Keratinocyte (primary cell): ENCODE measurements around the gene PRPF4. TPM values are rescaled to one million over a fixed set of nuclear protein-coding genes. Genes with fewer than 3 reads are reported as not detected.

Experiments used
- DNase-seq: peaks from one replicate; pipeline ENCODE4 v3.0.0-alpha.2; 2011; ENCODE audit warnings: low read depth, missing footprints, low spot score
- FAIRE-seq: peaks from 2 replicates; lab custom pipeline; 2011; peaks lifted over from hg19 to GRCh38; lab: Jason Lieb, UNC
- H2AFZ ChIP-seq: 2 replicates; pipeline ENCODE4 v1.6.0; 2012; ENCODE audit warnings: low read length, control low read depth, inconsistent platforms; ENCODE audit not compliant: control insufficient read depth
- H3K27ac ChIP-seq: 2 replicates; pipeline ENCODE4 v1.5.1; 2011; ENCODE audit warnings: low read length; ENCODE audit not compliant: control insufficient read depth, insufficient read depth
- H3K27me3 ChIP-seq: 3 replicates; pipeline ENCODE4 v1.6.0; 2011; ENCODE audit warnings: low read length; ENCODE audit not compliant: control insufficient read depth, insufficient read depth; ENCODE audit errors: extremely low read depth
- H3K36me3 ChIP-seq, 2 experiments: 2 replicates in 1 of 2; 3 replicates in 1 of 2; pipeline ENCODE4 v1.5.1; 2011; ENCODE audit warnings: low read length in 2 of 2, mild to moderate bottlenecking in 1 of 2; ENCODE audit not compliant: control insufficient read depth in 2 of 2, insufficient read depth in 2 of 2; ENCODE audit errors: extremely low read depth in 1 of 2
- H3K4me1 ChIP-seq: 3 replicates; pipeline ENCODE4 v1.5.1; 2011; ENCODE audit warnings: low read length; ENCODE audit not compliant: control insufficient read depth, insufficient read depth; ENCODE audit errors: extremely low read depth
- H3K4me2 ChIP-seq: 3 replicates; pipeline ENCODE4 v1.6.0; 2011; ENCODE audit warnings: low read depth, low read length; ENCODE audit not compliant: control insufficient read depth, insufficient read depth; ENCODE audit errors: extremely low read depth
- H3K4me3 ChIP-seq, 3 experiments: fragments of 200-600 bp in 1 of 3; sonication (generic) in 1 of 3; 2 replicates in 2 of 3; 3 replicates in 1 of 3; pipeline ENCODE4 v1.5.1; 2011 to 2016; ENCODE audit warnings: low read length in 3 of 3, mild to moderate bottlenecking in 3 of 3, control low read depth in 2 of 3, inconsistent platforms in 1 of 3, low read depth in 1 of 3, mixed read lengths in 1 of 3, mixed run types in 1 of 3, moderate library complexity in 1 of 3; ENCODE audit not compliant: control insufficient read depth in 2 of 3, insufficient read depth in 2 of 3; ENCODE audit errors: extremely low read depth in 1 of 3
- H3K79me2 ChIP-seq: 2 replicates; pipeline ENCODE4 v1.6.0; 2012; ENCODE audit warnings: low read length; ENCODE audit not compliant: control insufficient read depth, insufficient read depth
- H3K9ac ChIP-seq: 3 replicates; pipeline ENCODE4 v1.6.0; 2011; ENCODE audit warnings: low read length; ENCODE audit not compliant: control insufficient read depth, insufficient read depth; ENCODE audit errors: extremely low read depth
- H3K9me1 ChIP-seq: 3 replicates; pipeline ENCODE4 v1.6.0; 2011; ENCODE audit warnings: low read length; ENCODE audit not compliant: control insufficient read depth, insufficient read depth; ENCODE audit errors: extremely low read depth
- H3K9me3 ChIP-seq: 2 replicates; pipeline ENCODE4 v1.5.1; 2012; ENCODE audit warnings: low read depth, low read length; ENCODE audit not compliant: control insufficient read depth
- H4K20me1 ChIP-seq: 3 replicates; pipeline ENCODE4 v1.6.0; 2011; ENCODE audit warnings: low read length; ENCODE audit not compliant: control insufficient read depth, insufficient read depth; ENCODE audit errors: extremely low read depth
- EZH2 ChIP-seq: IDR thresholded peaks from one replicate; pipeline ENCODE4 v1.6.1; 2012; ENCODE audit warnings: inconsistent platforms, mild to moderate bottlenecking, low read length, moderate library complexity
- dilution Hi-C: fragments of 300-500 bp; cut with MboI; formaldehyde crosslinking; loops from one replicate; pipeline ENCODE4 v1.7.0; 2020; ENCODE audit warnings: low sequenced_read_pairs; ENCODE audit not compliant: extremely low pct_ligation_motif_present
- polyA minus RNA-seq, 3 experiments: library from RNA; depleted of rRNA, polyadenylated mRNA; stranded (reverse); fragments of >200 nt; gene quantifications; 1 replicate in 1 of 3; 2 replicates in 1 of 3; 3 replicates in 1 of 3; pipeline ENCODE4 v1.2.3, GENCODE V29; 2011
- polyA plus RNA-seq, 5 experiments: library from polyadenylated mRNA; depleted of rRNA in 3 of 5; stranded (reverse) in 3 of 5; stranded (forward) in 1 of 5; unstranded in 1 of 5; fragments of >200 nt; gene quantifications; 1 replicate in 1 of 5; 2 replicates in 3 of 5; 3 replicates in 1 of 5; pipeline versions ENCODE4 v1.2.1 to v1.2.3, GENCODE V29; 2011 to 2012; ENCODE audit warnings: missing spikeins in 2 of 5, low read depth in 1 of 5, low replicate concordance in 1 of 5
- TF ChIP-seq, protein P1 (sequence below), 3 experiments: IDR thresholded peaks in 1 of 3; conservative IDR thresholded peaks in 1 of 3; optimal IDR thresholded peaks in 1 of 3; 2 replicates in 2 of 3; 3 replicates in 1 of 3; pipeline versions ENCODE3 to v1.5.1; 2011; ENCODE audit warnings: low read length in 3 of 3, mild to moderate bottlenecking in 3 of 3, moderate library complexity in 2 of 3, control low read depth in 1 of 3, inconsistent platforms in 1 of 3; ENCODE audit not compliant: insufficient read depth in 2 of 3; ENCODE audit errors: extremely low read depth in 1 of 3

PRPF4 gene
- polyA plus RNA-seq (22.1 to 46.4 TPM (median 28.8 TPM) in 3 replicates), polyA minus RNA-seq (15.5 to 23.1 TPM (median 23.0 TPM) in 3 replicates)
- 21.6 TPM for polyA plus RNA-seq (2011; ENCODE audit: low read depth)
- 34.0 and 38.2 TPM in 2 replicates for polyA plus RNA-seq (2011; cell fraction: cytosol; rRNA removed)
- polyA plus RNA-seq (2011; cell fraction: nucleus; rRNA removed): 27.8 and 28.7 TPM in 2 replicates
- 23.3 and 33.7 TPM in 2 replicates for polyA plus RNA-seq (2012; ENCODE audit: low replicate concordance)
- 12.3 TPM for polyA minus RNA-seq (2011; cell fraction: cytosol; rRNA and poly(A)+ RNA removed)
- 9.0 and 19.1 TPM in 2 replicates for polyA minus RNA-seq (2011; cell fraction: nucleus; rRNA and poly(A)+ RNA removed)

DNA sequence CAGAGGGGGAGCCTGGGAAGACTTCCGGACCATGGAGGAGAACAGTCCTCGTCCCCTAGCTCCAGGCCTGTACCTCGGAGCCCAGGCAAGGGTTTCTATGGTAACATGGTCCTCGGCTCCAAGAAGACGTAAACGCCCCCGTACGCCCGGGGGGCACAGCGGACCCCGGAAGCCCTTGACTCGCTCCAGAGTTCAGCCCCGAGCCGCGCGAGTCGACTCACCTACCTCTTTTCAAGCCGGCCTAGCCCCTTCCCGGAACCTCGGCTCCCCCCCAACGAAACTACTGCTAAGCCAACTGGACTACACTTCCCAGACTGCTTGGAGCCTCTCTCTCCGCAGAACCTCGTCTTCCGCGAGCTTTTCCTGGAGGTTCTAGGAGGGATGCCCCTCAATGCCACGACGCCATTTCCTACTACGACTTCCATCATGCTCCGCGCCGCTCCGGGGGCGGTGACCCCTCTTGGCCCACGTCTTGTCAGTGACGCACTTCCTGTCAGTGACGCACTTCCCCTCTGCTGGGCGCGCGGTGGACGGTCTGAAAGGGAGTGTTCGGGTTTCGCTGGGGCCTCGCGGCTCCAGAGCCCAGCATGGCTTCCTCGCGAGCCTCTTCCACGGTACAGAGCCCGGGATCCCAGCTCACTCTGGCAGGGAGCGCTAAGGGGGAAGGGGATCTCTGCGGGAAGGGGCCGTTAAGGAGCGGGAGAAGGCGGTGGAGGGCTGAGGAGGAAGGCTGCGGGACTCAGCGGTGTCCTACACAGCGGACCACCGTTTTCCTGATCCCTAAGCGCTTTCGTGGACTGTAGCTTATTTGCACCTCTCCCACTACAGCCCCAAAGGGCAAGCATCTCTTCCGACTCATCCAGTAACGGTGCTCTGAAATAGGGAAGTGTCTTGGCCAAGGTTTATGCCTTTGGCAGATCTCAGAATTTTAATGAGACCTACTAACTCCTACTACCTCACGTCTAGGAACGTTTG lies at the start of gene PRPF4, which contains the start of gene CDC26:
Gene PRPF4 (plus strand): TSS at position 502 of the 975 bp plus-strand sequence. CDS start 86 bp downstream, at position 588.
Gene CDC26 (minus strand): TSS at position 416 of the 975 bp plus-strand sequence. CDS start 3,065 bp downstream, outside the sequence.
- Histone ChIP-seq H3K27me3 (no peaks in the 10 kb centered on the region), H2AFZ (peak within 1 kb of the TSS; percentile 93), H4K20me1 (no peaks in the 10 kb centered on the region), H3K36me3 (peaks cover 18 to 38% of the 10 kb centered on the region in 2 experiments), H3K4me2 (peak within 1 kb of the TSS; percentile 81), H3K4me3 (peak within 1 kb of the TSS; percentile 64 to 99 (median 99)), H3K9me3 (no peaks in the 10 kb centered on the region), H3K9me1 (no peaks in the 10 kb centered on the region), H3K9ac (peak within 1 kb of the TSS; percentile 97), H3K4me1 (peaks cover 4% of the 10 kb centered on the region), H3K79me2 (peaks cover 31% of the 10 kb centered on the region), H3K27ac (peak within 1 kb of the TSS; percentile 97)
- peak; percentile 88 for DNase-seq
- TF ChIP-seq, protein P1, sequence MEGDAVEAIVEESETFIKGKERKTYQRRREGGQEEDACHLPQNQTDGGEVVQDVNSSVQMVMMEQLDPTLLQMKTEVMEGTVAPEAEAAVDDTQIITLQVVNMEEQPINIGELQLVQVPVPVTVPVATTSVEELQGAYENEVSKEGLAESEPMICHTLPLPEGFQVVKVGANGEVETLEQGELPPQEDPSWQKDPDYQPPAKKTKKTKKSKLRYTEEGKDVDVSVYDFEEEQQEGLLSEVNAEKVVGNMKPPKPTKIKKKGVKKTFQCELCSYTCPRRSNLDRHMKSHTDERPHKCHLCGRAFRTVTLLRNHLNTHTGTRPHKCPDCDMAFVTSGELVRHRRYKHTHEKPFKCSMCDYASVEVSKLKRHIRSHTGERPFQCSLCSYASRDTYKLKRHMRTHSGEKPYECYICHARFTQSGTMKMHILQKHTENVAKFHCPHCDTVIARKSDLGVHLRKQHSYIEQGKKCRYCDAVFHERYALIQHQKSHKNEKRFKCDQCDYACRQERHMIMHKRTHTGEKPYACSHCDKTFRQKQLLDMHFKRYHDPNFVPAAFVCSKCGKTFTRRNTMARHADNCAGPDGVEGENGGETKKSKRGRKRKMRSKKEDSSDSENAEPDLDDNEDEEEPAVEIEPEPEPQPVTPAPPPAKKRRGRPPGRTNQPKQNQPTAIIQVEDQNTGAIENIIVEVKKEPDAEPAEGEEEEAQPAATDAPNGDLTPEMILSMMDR (optimal IDR thresholded peaks at IDR 0.05 in 1 of 3, IDR thresholded peaks at IDR 0.05 in 1 of 3, conservative IDR thresholded peaks at IDR 0.05 in 1 of 3; ENCODE audit: extremely low read depth in 1 of 3, insufficient read depth in 2 of 3, low read length in 3 of 3): no peak
- no peak for TF ChIP-seq EZH2
- peak; percentile 63 for FAIRE-seq
- dilution Hi-C loops: no loop called here

DNA sequence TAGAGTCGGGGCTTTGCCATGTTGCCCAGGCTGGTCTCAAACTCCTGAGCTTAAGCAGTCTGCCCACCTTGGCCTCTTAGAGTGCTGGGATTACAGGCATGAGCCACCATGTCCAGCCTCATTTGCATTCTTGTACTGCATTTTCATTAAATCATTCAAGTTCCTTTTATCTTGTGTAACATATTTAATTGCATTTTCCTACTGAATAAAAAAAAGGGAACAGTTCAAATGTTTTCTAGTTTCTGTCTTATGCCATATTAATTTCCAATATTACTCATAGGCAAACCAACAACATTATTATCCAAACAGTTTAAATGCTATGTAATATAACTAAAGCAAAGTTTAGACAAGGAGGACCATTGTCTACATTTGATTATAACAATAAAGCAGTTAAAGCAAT lies 48.0 kb upstream of the PRPF4 start:
- FAIRE-seq (no peak), DNase-seq (no peak)
- H3K9me1 ChIP-seq: no peaks in the 10 kb centered on the region
- peaks cover 12% of the 10 kb centered on the region for H3K4me1 ChIP-seq
- H3K36me3 ChIP-seq: peaks cover 0 to 4% of the 10 kb centered on the region in 2 experiments
- peaks cover 14% of the 10 kb centered on the region for H3K79me2 ChIP-seq
- no peaks in the 10 kb centered on the region for H3K9me3 ChIP-seq
- H3K27me3 ChIP-seq: no peaks in the 10 kb centered on the region
- no peak for TF ChIP-seq EZH2
- TF ChIP-seq, protein P1 (optimal IDR thresholded peaks at IDR 0.05 in 1 of 3, IDR thresholded peaks at IDR 0.05 in 1 of 3, conservative IDR thresholded peaks at IDR 0.05 in 1 of 3; ENCODE audit: extremely low read depth in 1 of 3, insufficient read depth in 2 of 3, low read length in 3 of 3): no peak
- no peak overlapping the region for H3K27ac ChIP-seq
- dilution Hi-C loops: no loop called here
- H3K4me3 ChIP-seq: no peak overlapping the region
- no peak overlapping the region for H3K4me2 ChIP-seq
- H4K20me1 ChIP-seq: no peaks in the 10 kb centered on the region
- no peak overlapping the region for H2AFZ ChIP-seq
- no peak overlapping the region for H3K9ac ChIP-seq
